MM.1S (cell line): Measurements from ENCODE around the gene CRKL.
"Not testable (repeated sequence)": the region's sequence is repeated elsewhere in the genome, so short reads cannot be mapped to it uniquely, and the experiment has no call there.

ENCODE experiments used
- DNase-seq: peaks from one replicate; pipeline ENCODE4 v3.0.0-alpha.2; 2015
- H2AFZ ChIP-seq: fragments of 300-600 bp; sonication (generic); 2 replicates; pipeline ENCODE4 v1.6.0; 2016; ENCODE audit warnings: antibody characterized with exemption, low read length
- H3F3A ChIP-seq: fragments of 300-600 bp; sonication (generic); 2 replicates; pipeline ENCODE4 v1.6.1; 2016; ENCODE audit warnings: mild to moderate bottlenecking, antibody characterized with exemption, low read length, moderate library complexity, mixed read lengths; ENCODE audit not compliant: insufficient read depth
- H3K27ac ChIP-seq: fragments of 300-600 bp; sonication (generic); 2 replicates; pipeline ENCODE4 v1.5.1; 2016; ENCODE audit warnings: mild to moderate bottlenecking, low read length
- H3K27me3 ChIP-seq: fragments of 300-600 bp; sonication (generic); replicated peaks from 2 replicates; pipeline ENCODE4 v1.6.0; 2016; ENCODE audit warnings: low read length; ENCODE audit not compliant: insufficient read depth
- H3K36me3 ChIP-seq: fragments of 300-600 bp; sonication (generic); replicated peaks from 2 replicates; pipeline ENCODE4 v1.6.1; 2016; ENCODE audit warnings: mild to moderate bottlenecking, low read length, mixed read lengths; ENCODE audit not compliant: insufficient read depth
- H3K4me1 ChIP-seq: fragments of 300-600 bp; sonication (generic); 2 replicates; pipeline ENCODE4 v1.6.1; 2016; ENCODE audit warnings: low read length, mixed read lengths
- H3K4me2 ChIP-seq: fragments of 300-600 bp; sonication (generic); 2 replicates; pipeline ENCODE4 v1.6.0; 2016; ENCODE audit warnings: low read depth, low read length
- H3K4me3 ChIP-seq: fragments of 300-600 bp; sonication (generic); 2 replicates; pipeline ENCODE4 v1.5.1; 2016; ENCODE audit warnings: low read length, mixed read lengths
- H3K79me2 ChIP-seq: fragments of 300-600 bp; sonication (generic); 2 replicates; pipeline ENCODE4 v1.6.1; 2016; ENCODE audit warnings: mixed run types, low read length, mixed read lengths
- H3K9ac ChIP-seq: fragments of 300-600 bp; sonication (generic); 2 replicates; pipeline ENCODE4 v1.6.1; 2016; ENCODE audit warnings: low read length, mixed read lengths
- H3K9me2 ChIP-seq: fragments of 300-600 bp; sonication (generic); replicated peaks from 2 replicates; pipeline ENCODE4 v1.6.1; 2016; ENCODE audit warnings: mild to moderate bottlenecking, low read length, mixed read lengths; ENCODE audit not compliant: insufficient read depth
- H3K9me3 ChIP-seq: fragments of 300-600 bp; sonication (generic); replicated peaks from 2 replicates; pipeline ENCODE4 v1.6.1; 2016; ENCODE audit warnings: mild to moderate bottlenecking, low read length, mixed read lengths; ENCODE audit not compliant: insufficient read depth
- H4K20me1 ChIP-seq: fragments of 300-600 bp; sonication (generic); 2 replicates; pipeline ENCODE4 v1.6.1; 2016; ENCODE audit warnings: mild to moderate bottlenecking, low read length, moderate library complexity, mixed read lengths; ENCODE audit not compliant: insufficient read depth
- EZH2 ChIP-seq: fragments of 300-600 bp; sonication (generic); optimal IDR thresholded peaks from 2 replicates; pipeline ENCODE3; 2017; ENCODE audit warnings: low read depth, mild to moderate bottlenecking, antibody characterized with exemption, low read length, mixed read lengths
- EZH2phosphoT487 ChIP-seq: fragments of 300-600 bp; sonication (generic); IDR thresholded peaks from 2 replicates; pipeline ENCODE4 v1.6.1; 2018; ENCODE audit warnings: antibody characterized with exemption, low read length
- TF ChIP-seq, protein P1 (sequence below): fragments of 300-600 bp; sonication (generic); IDR thresholded peaks from 2 replicates; pipeline ENCODE4 v1.5.1; 2016; ENCODE audit warnings: antibody characterized with exemption, low read length, mixed read lengths

CRKL gene

DNA sequence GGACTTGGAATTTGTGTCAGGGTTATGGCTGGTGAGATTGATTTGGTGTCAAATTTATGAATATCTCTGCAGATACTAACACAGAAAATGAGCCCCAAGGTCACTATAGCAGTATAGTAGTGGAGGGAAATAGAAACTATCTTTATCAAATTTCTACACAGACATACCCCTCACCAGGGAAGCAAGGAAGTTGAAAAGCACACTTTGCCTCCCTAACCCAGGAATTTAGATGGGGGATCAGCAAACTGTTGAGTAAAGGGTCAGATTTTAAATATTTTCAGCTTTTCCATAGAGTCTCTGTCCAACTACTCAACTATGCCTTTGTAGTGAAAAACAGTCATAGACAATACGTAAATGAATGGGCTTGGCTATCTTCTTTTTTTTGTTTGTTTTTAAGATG lies 12.8 kb downstream of the CRKL start:
- TF ChIP-seq EZH2phosphoT487: no peak
- TF ChIP-seq, protein P1, sequence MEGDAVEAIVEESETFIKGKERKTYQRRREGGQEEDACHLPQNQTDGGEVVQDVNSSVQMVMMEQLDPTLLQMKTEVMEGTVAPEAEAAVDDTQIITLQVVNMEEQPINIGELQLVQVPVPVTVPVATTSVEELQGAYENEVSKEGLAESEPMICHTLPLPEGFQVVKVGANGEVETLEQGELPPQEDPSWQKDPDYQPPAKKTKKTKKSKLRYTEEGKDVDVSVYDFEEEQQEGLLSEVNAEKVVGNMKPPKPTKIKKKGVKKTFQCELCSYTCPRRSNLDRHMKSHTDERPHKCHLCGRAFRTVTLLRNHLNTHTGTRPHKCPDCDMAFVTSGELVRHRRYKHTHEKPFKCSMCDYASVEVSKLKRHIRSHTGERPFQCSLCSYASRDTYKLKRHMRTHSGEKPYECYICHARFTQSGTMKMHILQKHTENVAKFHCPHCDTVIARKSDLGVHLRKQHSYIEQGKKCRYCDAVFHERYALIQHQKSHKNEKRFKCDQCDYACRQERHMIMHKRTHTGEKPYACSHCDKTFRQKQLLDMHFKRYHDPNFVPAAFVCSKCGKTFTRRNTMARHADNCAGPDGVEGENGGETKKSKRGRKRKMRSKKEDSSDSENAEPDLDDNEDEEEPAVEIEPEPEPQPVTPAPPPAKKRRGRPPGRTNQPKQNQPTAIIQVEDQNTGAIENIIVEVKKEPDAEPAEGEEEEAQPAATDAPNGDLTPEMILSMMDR: no peak
- TF ChIP-seq EZH2: no peak
- Histone ChIP-seq H3K4me2 (no peak overlapping the region), H3K4me1 (no peaks in the 10 kb centered on the region), H3K9me3 (no peaks in the 10 kb centered on the region), H3K79me2 (peaks cover 98% of the 10 kb centered on the region), H4K20me1 (peaks cover 65% of the 10 kb centered on the region), H3F3A (no peaks in the 10 kb centered on the region), H3K27ac (no peak overlapping the region), H2AFZ (no peak overlapping the region), H3K9ac (no peak overlapping the region), H3K4me3 (no peak overlapping the region), H3K27me3 (no peaks in the 10 kb centered on the region), H3K36me3 (0 out of 2 replicates have a peak, but pooled peaks cover 8% of the 10 kb centered on the region), H3K9me2 (no peaks in the 10 kb centered on the region)
- DNase-seq: no peak

DNA sequence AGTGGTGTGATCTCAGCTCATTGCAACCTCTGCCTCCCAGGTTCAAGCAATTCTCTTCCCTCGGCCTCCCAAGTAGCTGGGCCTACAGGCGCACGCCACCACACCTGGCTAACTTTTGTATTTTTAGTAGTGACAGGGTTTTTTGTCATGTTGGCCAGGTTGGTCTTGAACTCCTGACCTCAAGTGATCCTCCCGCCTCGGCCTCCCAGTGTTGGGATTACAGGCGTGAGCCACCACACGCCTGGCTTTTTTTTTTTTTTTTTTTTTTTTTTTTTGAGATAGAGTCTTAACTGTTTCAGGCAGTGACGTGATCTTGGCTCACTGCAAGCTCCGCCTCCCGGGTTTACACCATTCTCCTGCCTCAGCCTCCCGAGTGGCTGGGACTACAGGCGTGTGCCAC lies 13.2 kb downstream of the CRKL start:
- H2AFZ ChIP-seq, H3K9ac ChIP-seq, H3K4me1 ChIP-seq, H3K9me2 ChIP-seq, H3K27me3 ChIP-seq, H3K4me3 ChIP-seq, H3K4me2 ChIP-seq, H3F3A ChIP-seq, H3K9me3 ChIP-seq, DNase-seq, H3K27ac ChIP-seq, H3K36me3 ChIP-seq: not testable (repeated sequence)
- Histone ChIP-seq H3K79me2 (peaks cover 98% of the 10 kb centered on the region), H4K20me1 (peaks cover 63% of the 10 kb centered on the region)

DNA sequence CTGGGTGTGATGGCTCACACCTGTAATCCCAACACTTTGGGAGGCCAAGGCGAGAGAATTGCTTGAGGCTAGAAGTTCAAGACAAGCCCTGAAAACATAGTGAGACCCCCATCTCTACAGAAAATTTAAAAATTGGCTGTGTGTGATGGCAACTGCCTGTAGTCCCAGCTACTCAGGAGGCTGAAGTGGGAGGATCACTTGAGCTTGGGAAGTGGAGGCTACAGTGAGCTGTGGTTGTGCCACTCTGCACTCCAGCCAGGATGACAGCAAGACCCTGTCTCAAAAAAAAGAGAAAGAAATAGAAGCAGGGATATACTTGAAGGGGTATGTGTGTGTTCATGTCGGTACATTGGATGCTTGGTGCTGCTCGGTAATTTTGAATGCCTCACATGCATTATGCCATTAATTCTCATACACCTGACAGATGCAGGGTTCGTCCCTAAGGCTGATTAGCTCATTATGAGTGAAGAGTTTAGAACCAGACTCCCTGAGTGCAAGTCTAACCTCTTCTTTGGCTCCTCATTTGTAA lies 14.0 kb downstream of the CRKL start:
- Histone ChIP-seq H2AFZ (no peak overlapping the region), H3K4me2 (no peak overlapping the region), H3K9me3 (no peaks in the 10 kb centered on the region), H4K20me1 (peaks cover 60% of the 10 kb centered on the region), H3K9ac (no peak overlapping the region), H3K4me3 (no peak overlapping the region), H3F3A (no peaks in the 10 kb centered on the region), H3K27me3 (no peaks in the 10 kb centered on the region), H3K79me2 (peaks cover 98% of the 10 kb centered on the region), H3K36me3 (0 out of 2 replicates have a peak, but pooled peaks cover 8% of the 10 kb centered on the region), H3K27ac (no peak overlapping the region), H3K9me2 (no peaks in the 10 kb centered on the region), H3K4me1 (no peaks in the 10 kb centered on the region)
- no peak for DNase-seq
- TF ChIP-seq, protein P1: no peak
- TF ChIP-seq EZH2 (no peak), EZH2phosphoT487 (no peak)

DNA sequence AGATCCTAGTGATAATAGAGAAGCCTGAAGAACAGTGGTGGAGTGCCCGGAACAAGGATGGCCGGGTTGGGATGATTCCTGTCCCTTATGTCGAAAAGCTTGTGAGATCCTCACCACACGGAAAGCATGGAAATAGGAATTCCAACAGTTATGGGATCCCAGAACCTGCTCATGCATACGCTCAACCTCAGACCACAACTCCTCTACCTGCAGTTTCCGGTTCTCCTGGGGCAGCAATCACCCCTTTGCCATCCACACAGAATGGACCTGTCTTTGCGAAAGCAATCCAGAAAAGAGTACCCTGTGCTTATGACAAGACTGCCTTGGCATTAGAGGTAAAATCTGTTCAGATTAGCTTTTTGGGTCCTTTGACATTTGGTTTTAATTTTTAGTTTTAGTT lies 16.7 kb downstream of the CRKL start:
- H3K4me1 ChIP-seq: no peaks in the 10 kb centered on the region
- peaks cover 69% of the 10 kb centered on the region for H4K20me1 ChIP-seq
- TF ChIP-seq EZH2 (no peak), EZH2phosphoT487 (no peak)
- TF ChIP-seq, protein P1: no peak
- H3K27ac ChIP-seq: no peak overlapping the region
- no peak overlapping the region for H3K4me2 ChIP-seq
- no peak overlapping the region for H3K4me3 ChIP-seq
- no peaks in the 10 kb centered on the region for H3K27me3 ChIP-seq
- DNase-seq: no peak
- H3K9ac ChIP-seq: no peak overlapping the region
- no peaks in the 10 kb centered on the region for H3K9me2 ChIP-seq
- H2AFZ ChIP-seq: no peak overlapping the region
- H3K9me3 ChIP-seq: no peaks in the 10 kb centered on the region
- H3K79me2 ChIP-seq: peaks cover 98% of the 10 kb centered on the region
- 0 out of 2 replicates have a peak, but pooled peaks cover 8% of the 10 kb centered on the region for H3K36me3 ChIP-seq
- H3F3A ChIP-seq: no peaks in the 10 kb centered on the region

DNA sequence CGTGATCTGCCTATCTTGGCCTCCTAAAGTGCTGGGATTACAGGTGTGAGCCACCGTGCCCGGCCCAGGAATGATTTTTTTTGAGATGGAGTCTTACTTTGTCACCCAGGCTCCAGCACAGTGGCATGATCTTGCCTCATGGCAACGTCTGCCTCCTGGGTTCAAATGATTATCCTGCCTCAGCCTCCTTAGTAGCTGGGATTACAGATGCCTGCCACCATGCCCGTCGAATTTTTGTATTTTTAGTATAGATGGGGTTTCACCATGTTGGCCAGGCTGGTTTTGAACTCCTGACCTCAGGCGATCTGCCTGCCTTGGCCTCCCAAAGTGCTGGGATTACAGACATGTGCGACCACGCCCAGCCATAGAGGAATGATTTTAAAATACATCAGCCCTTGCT lies 17.8 kb downstream of the CRKL start:
- H3K27ac ChIP-seq, DNase-seq, H3K9ac ChIP-seq, H3F3A ChIP-seq, H3K9me2 ChIP-seq, H3K27me3 ChIP-seq, H3K4me2 ChIP-seq, H3K9me3 ChIP-seq, H3K4me3 ChIP-seq, H2AFZ ChIP-seq, H3K36me3 ChIP-seq, H3K4me1 ChIP-seq: not testable (repeated sequence)
- peaks cover 99% of the 10 kb centered on the region for H3K79me2 ChIP-seq
- peaks cover 70% of the 10 kb centered on the region for H4K20me1 ChIP-seq
